Occipital lobe (tissue), 2 donors: Measurements from ENCODE around the gene WDR72. TPM values are rescaled to one million over a fixed set of nuclear protein-coding genes. Genes with fewer than 3 reads are reported as not detected.
"Not testable (repeated sequence)": the region's sequence is repeated elsewhere in the genome, so short reads cannot be mapped to it uniquely, and the experiment has no call there.

Experiments used
- DNase-seq: peaks from one replicate; lab custom pipeline; 2025; lab: John Stamatoyannopoulos, UW
- total RNA-seq: library from RNA; depleted of rRNA; stranded (reverse); fragments of >200 nt; gene quantifications from one replicate; pipeline ENCODE4 v1.2.3, GENCODE V29; 2014

Gene WDR72
- total RNA-seq: 0.16 TPM

DNA sequence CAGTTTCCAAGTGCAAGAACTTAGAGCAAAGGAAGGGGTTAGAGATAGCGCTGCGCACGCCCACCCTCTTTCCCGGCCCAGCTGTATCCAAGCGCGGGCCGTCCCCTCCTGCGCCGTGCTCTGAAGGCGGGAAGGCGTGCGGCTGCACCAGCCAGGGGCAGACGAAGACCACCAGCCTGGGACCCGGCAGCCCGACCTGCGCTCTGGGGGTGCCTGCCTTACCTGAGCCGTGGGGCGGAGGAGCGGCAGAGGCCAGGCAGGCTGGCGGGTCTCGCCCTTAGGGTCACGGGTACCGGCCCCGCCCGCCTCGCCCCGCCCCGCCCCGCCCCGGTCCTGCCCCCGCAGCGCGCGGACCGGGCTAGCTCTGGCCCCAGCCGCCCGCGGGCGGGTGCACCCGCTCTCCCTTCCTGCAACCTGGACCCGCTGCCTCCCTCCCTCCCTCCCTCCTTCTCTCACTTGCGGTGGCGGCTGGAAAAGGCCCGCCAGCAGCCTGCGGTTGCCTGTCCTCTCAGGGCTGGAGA is at the start of gene WDR72:
TSS of gene WDR72 (minus strand) at position 253 of the 521 bp plus-strand sequence. CDS start 26,514 bp downstream, outside the sequence.
- DNase-seq: no peak

DNA sequence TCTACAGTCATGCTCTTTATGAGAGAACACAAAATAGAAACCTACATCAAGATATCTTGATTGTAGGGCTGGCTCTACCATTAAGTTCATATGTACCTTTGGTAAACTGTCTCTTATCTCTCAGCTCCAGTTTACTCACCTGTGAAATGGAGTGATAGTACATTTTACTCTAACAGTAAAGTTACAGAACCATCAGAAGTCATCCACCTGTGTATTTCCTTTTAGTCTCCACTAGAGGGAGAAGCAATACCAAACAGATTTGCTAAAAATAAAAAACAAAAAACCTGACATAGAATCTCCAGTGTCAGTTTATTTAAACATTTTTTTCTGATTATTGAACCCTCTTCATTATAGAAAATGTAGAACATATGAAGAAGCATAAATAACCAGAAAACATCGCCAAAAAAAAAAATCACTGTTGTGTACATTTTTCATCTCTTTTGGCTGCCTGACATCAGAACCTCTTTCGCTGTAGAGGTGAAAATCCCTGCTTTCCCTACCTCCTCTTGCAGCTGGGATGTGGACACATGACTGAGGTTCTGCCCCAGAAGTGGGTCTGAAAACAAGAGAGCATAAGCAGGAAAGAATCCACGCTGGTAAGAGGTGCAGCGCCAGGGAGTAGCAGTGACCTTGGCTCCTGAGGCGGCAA is 48.7 kb upstream of the WDR72 start:
- DNase-seq: no peak

DNA sequence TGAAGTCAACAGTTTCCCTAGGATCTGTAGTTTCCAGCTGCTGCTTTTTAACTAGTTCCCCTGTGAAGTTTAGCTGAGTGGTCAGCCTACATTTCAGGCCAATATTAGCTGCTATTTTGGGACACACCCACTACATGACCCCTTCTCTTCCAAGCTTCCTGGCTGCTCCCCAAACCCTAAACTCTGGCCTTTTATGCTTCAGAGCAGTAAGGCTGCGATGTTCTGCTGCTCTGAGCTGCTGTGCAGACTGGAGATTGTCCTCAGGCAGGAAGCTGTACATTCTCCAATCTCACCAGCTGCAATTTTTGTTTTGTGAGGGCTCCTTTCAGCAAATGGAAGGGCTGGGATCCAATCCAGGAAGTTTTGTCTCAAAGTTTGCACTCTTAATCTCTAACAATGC is 48.0 kb upstream of the WDR72 start:
- no peak for DNase-seq

DNA sequence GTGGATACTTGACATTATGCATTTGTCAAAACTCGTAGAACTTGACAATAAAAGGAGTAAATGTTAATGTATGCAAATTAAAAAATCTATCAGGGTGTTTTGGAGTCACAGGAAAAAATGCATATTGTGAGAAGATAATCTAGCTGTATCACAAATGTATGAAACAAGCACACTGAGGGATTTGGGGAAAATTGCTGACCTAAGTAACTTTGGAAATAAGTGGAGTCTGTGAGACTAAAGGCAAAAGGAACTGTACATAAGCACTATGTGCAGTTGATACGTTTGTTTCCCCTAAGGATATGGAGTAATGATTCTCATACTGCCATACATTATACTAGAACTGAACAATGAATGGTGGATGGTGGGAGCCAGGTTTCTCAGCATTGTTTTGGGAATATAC is 43.2 kb upstream of the WDR72 start:
- DNase-seq: no peak

DNA sequence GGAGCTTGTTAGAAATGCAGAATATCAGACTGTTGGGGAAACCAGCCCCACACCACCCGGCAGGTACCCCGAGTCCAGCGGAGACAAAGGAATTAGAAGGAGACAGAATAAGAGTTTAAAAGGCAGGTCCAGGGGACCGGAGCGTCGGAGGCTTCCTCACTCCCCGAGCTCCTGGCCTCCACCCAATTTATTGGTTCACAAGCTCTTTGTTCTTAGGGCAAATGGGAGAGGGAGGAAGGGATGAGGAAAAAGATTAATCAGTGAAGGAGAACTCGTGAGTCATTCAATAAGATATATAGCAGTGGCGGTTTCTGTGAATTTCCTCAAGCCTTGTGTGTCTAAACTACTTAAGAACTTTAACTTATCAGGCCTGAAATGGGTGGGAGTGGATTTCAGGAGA is 32.1 kb upstream of the WDR72 start:
- DNase-seq: no peak

DNA sequence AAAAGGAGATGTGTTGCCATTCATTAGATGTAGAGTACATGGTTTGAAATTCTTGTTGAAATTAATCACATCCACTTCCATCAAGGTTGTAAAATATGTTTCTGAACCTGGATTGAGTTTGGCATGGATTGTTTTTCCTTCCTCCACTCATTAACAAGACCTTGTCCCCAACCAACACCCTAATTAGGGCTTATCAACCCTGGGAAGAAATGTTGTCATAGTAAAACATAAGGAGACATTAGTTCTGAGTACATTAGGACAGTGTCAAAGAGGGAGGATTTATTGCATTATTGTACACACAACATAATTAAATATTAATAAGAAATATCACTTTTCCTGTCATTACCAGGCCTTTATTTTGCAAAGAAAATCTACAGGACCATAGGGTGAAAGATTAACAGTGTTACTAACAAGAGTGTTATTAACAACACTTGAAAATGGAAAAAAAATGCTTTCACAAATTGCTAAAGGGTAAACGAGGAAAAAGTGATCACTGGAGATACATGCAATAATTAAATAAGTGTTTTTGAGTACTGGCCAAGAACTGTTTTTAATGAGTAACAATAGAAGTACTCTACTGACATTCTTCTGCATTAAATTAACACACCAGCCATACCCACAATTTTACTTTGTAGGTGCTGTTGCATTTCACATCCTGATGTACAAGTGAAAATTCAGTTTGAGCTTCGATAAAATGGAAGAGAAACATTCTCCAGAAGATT is 30.4 kb upstream of the WDR72 start:
- DNase-seq: no peak

DNA sequence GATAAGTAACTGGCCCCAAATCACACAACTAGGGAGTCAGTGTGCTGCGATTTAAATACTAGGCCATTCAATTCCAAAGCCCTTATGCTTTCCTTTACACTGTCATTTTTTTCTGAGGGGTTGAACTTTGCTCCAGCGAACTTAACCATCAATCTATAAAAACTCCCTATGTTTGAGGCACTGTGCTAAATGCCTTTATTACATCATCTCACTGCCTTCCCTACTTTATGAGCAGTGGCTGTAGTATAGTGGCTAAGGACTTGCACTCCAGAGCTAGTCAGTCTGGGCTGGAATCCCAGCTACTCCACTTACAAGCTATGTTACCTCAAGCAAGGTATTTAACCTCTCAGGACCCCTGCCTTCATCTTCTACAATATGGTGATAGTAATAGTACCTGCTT is 26.9 kb upstream of the WDR72 start:
- DNase-seq: no peak

DNA sequence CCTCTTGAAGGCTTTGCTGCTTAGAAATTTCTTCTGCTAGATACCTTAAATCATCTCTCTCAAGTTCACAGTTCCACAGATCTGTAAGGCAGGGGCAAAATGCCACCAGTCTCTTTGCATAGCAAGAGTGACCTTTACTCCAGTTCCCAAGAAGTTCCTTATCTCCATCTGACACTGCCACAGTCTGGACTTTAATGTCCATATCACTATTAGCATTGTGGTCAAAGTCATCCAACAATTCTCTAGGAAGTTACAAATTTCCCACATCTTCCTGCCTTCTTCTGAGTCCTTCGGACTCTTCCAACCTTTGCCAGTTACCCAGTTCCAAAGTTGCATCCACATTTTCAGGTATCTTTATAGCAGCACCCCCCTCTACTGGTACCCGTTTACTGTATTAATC is 25.8 kb upstream of the WDR72 start:
- DNase-seq: not testable (repeated sequence)

DNA sequence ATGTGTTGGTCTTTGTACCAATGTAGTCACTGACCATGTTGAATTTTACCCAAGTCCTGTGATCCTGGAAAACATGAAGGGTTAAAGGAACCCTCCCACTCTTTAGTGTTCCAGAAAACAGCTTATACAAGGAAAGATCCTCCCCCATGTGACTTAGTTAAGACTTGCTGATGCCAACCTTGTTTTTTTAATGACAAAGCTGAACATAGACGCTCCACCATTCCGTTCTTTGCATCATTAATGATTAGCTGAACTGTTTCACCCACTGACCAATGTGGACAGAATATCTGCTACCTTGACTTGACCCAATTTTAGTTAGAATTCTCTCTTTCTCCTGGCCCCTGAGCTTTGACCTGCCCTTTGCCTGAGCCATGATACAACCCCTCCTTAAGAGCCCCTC is 3.5 kb upstream of the WDR72 start:
- no peak for DNase-seq

DNA sequence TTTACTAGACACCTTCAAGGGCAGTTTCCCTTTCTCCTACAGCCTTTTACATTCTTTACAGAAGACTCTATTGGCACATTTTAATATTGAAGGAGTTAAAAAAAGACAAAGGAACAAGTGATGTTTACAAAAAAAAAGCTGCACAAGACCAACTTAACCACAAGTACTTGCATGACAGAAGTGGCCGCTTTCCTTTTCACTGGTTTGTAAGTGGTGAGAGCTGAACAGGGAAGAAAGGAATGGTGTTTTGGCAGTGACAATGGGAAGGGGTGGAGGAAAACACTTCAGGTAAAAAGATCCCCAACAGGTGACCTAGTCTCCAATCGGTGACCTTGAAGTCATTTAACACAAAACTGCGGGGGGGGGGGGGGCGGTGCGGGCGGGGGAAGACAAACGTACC is 1.1 kb downstream of the WDR72 start:
- DNase-seq: no peak

DNA sequence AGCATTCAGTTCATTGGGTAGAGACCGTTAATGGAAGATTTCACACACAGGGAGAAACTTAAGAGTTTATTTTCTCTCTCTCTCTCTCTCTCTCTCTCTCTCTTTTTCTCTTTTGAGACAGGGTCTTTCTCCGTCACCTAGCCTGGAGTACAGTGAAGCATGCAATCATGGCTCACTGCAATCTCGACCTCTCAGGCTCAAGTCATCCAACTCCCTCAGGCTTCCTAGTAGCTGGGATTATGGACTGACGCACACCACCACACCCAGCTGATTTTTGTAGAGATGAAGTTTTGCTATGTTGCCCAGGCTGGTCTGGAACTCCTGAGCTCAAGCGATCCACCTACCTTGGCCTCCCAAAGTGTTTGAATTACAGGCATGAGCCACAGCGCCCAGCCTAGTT is 1.6 kb downstream of the WDR72 start:
- no peak for DNase-seq

DNA sequence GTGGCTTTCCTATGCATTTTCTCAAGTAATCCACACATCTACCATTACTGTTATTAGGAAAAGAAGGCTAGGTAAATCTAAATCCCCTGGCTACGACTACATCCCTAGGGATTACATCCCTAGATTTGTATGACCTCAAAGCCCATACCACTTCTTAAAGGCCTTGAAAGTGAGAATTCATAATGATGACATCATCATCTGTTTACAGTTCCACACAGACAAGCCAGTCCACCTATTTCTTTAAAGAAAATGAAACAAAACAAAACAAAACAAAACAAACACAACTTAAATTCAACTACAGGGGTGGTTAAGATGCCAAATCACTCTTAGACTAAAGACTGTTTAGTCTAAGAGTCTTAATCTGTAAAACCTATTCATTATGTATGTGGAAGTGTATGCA is 5.7 kb downstream of the WDR72 start:
- no peak for DNase-seq

DNA sequence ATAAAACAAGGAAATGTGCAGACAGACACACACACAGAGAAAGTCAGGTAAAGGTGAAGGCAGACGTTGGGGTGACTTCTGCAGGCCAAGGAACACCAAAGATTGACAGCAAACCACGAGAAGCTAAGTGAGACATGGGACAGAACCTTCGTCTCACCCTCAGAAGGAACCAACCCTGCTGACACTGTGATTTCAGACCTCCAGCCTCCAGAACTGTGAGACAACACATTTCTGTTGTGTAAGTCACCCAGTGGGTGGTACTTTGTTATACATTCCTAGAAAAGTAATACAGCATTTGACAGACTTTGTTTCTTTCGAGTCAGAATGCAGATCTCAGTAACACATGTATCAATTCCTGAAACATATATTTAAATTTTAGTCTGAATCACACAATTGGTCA is 7.1 kb downstream of the WDR72 start:
- no peak for DNase-seq

DNA sequence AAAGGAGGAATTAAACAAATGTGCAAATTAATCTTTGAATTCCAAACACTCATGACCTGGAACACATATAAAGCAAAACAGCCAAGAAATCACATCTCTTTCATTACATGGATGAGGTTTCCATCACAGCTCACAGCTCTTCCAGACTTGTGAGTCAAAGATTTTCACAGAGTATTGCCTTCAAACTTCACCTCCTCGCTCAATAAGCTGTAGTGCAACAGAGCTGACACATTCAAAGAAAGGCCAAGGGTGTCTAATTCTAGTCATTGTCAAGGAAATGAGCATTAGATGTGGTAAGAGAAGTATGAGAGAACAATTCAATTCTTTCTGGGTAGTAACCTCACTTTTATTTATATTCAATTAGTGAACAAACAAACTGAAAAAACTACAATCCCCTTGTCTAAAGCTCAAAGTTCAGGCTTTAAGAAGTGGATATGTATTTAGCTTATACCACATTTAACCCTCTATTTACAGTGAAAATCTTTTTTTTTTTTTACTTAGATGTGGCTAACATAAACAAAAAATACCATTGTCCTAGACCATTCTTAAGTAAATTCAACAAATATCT is 11.9 kb downstream of the WDR72 start:
- no peak for DNase-seq

DNA sequence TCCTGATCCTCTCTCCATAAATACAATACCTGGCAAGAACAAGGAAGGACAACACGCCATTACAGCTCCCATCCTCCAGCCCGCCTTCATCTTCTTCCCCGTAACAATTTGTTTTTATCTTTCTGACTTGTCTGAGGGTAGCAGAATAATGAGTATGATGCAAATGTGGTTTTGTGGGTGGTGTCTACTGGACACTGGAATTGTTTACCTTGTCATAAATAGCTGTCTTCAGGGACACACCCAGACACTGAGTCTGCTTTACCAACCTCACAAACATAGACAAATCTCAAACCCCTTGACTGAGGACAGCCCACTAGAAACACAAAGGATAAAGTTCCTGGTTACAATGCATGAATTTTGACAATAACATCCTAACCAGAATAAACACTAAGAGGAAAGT is 13.4 kb downstream of the WDR72 start:
- no peak for DNase-seq

DNA sequence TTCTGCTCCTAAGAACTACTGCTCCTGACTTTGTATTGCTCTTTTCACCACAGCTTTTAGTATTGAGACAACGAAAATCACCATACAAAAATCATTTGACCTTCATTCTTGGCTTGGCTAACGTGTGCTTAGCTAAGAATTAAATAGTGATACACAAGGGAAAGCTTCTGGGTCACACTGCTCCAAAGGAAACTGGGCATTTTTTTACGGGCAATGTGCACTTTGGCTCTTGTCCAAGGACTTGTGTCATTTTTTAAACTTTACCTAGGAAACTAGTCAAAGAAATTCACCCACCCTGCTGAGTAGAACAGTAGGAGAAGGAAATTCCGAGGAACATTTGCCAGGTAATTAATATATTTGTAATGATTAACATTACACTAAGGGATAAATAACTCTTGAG is 19.8 kb downstream of the WDR72 start:
- no peak for DNase-seq

DNA sequence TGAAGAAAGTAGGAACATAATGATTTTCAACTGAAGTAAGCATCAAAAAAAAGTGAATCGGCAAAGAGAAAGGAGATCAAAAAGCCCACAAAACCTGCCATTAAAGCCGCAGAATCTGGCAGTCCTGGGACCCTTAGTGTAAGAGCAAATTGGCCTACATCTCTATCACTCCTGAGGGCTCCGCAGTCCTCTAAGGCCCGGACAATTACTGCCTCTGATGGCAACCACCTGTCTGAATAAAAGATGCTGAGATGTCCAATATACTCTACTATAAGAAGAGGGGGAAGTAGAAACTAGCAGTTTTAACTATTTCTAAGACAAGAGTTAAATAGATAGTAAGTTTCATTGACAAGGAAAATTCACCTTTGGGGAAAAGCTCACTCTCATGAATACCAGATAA is 20.3 kb downstream of the WDR72 start:
- DNase-seq: no peak

DNA sequence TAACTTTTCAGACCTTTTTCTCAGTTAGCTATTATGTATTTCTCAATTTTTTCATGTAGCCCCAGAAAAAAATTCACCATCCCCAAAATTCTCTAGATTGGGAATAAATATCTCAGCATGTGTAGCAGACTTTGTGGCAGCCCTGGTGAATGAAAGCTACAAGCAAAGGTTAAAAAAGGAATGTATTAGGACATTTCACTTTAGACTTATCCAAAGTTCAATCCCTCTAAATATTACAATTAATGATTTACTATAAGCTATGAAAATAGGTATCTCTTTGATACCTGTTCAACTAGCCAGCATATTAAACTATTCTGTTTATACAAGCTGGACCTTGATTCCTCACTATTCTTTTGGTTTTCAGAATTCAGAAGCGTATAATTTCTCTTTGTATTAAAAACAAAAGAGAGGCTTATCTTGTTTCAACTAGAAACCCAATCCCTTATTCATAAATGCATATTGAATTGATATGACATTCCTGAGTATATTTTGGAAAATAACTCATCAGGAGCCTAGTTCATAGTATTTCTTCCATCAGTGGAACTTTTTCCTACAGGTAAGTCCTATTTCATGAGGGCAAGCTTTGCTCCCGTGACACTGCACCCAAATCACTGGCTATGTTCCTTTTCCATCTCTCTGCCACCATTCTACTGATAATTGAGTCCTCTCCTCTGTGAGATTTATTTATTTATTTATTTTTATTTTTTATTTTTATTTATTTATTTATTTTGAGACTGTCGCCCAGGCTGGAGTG is 38.0 kb downstream of the WDR72 start:
- DNase-seq: no peak

DNA sequence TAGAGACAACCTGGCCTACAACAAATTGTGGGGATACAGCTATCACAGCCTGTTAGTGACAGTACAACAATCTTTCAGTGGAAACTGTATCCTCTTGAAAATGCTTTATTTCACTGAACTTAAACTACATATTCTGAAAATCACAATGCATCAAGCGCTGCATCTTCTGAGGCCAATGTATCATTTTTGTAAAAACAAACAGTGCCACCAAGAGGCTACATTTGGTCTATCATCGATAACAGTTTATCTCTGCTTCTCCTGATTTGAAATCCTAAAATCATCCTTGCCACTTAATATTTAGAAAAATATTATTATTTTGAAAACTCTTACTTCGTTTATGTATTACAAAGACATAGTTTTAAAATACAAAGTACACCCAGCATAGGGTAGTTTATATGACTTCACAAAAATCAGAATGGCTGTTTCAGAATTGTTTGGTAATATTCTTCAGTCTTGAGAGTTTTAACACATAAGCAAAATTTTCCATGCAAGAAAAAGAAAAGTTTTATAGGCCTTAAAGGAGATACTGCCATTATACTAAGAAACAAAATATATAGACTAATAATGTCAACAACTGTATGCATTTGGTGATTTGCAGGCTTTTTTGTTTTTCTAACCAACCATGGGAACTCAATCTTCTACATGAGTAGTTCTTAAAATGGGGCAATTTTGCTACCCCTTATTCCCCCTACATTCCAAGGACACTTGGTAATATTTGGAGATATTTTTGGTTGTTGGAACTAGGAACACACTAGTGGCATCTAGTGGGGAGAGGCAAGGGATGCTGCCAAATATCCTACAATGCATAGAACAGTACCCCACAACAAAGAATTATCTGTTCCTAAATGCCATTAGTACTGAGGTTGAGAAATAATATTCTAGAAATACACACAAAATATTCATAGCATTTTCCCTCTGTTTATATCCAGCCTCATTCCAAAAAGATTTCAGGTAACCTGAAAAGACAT is 42.3 kb downstream of the WDR72 start:
- no peak for DNase-seq

DNA sequence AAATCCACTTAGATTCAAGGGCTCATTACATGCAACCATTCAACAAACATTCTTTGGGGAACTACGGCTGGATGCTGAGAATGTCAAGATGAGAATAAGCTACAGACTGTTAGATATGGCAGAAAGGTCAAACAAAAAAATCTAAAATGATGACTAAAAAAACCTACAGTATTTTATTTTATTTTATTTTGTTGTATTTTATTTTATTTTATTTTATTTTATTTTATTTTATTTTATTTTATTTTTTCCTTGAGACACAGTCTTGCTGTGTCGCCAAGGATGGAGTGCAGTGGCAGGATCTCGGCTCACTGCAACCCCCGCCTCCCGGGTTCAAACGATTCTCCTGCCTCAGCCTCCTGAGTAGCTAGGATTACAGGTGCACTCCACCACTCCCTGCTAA is 46.2 kb downstream of the WDR72 start:
- DNase-seq: no peak

DNA sequence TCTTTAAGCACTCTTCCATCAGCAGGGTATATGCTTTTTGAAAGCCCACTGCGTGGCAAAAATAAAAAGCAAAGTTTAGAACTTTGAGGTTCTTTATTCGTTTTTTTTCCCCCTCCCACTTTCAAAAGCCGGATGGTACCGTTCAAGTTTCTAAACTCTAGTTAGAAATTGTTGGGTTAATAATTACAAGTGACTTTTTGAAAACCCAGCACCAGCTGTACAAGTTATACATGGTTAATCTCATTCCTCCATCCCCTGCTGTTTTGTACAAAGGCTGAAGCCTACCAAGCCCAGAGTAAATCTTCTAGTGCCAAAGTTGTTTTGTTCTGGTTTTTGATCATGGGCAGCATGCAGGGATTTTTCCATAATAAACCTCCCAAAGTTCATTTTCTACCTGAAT is 48.6 kb downstream of the WDR72 start:
- DNase-seq: no peak
